ENCODE measurements around the gene TRIM29.
A peak's percentile ranks its signal among the peaks of the same experiment; 100 is the strongest.

Gene TRIM29

GRCh38 chr11:120119121-120119520, 18.8 kb downstream of the TRIM29 start:
- no peak for DNase-seq

- DNase-seq: no peak
Observed at GRCh38 chr11:120117991-120118390, 19.9 kb downstream of the TRIM29 start.

GRCh38 chr11:120116966-120117365, 20.9 kb downstream of the TRIM29 start:
- DNase-seq: no peak

- no peak for DNase-seq
Observed at GRCh38 chr11:120115272-120116000, 22.5 kb downstream of the TRIM29 start.

GRCh38 chr11:120112174-120112796, 25.6 kb downstream of the TRIM29 start:
- DNase-seq: no peak

GRCh38 chr11:120109531-120109930, 28.4 kb downstream of the TRIM29 start:
- DNase-seq: no peak

GRCh38 chr11:120108785-120109168, 29.1 kb downstream of the TRIM29 start:
- DNase-seq: no peak

GRCh38 chr11:120108154-120108784, 29.6 kb downstream of the TRIM29 start:
- DNase-seq: peak; percentile 2

- no peak for DNase-seq
Observed at GRCh38 chr11:120107692-120108091, 30.2 kb downstream of the TRIM29 start.

GRCh38 chr11:120106354-120107150, 31.4 kb downstream of the TRIM29 start:
- no peak for DNase-seq

GRCh38 chr11:120105576-120105975, 32.3 kb downstream of the TRIM29 start:
- no peak for DNase-seq

- no peak for DNase-seq
Observed at GRCh38 chr11:120104041-120104565, 33.8 kb downstream of the TRIM29 start.

GRCh38 chr11:120102864-120103122, 35.1 kb downstream of the TRIM29 start:
- DNase-seq: no peak

GRCh38 chr11:120102050-120102863, 35.7 kb downstream of the TRIM29 start:
- DNase-seq: no peak

GRCh38 chr11:120098503-120099020, 39.4 kb downstream of the TRIM29 start:
- DNase-seq: no peak

GRCh38 chr11:120097721-120098385, 40.1 kb downstream of the TRIM29 start:
- DNase-seq: no peak

GRCh38 chr11:120096369-120097191, 41.3 kb downstream of the TRIM29 start:
- no peak for DNase-seq

GRCh38 chr11:120095516-120095915, 42.4 kb downstream of the TRIM29 start:
- no peak for DNase-seq

GRCh38 chr11:120091701-120092100, 46.2 kb downstream of the TRIM29 start:
- DNase-seq: no peak

GRCh38 chr11:120091121-120091520, 46.8 kb downstream of the TRIM29 start:
- DNase-seq: no peak

GRCh38 chr11:120090411-120090810, 47.5 kb downstream of the TRIM29 start:
- DNase-seq: no peak
